CD4-positive, alpha-beta T cell treated with Interleukin-15 for 4 hours (primary cell): Measurements from ENCODE around the gene RAD51C.
A peak's percentile ranks its signal among the peaks of the same experiment; 100 is the strongest.
"Not testable (repeated sequence)": the region's sequence is repeated elsewhere in the genome, so short reads cannot be mapped to it uniquely, and the experiment has no call there.

Experiments
- DNase-seq: peaks from one replicate; pipeline ENCODE4 v3.0.0-alpha.2; 2020; ENCODE audit warnings: low spot score

The RAD51C gene

GRCh38 chr17:58692239-58693055 lies at the start of gene RAD51C:
Gene RAD51C (plus strand): TSS chr17:58692602. CDS start chr17:58692644, 42 bp downstream.
- DNase-seq = peak; percentile 87

GRCh38 chr17:58643147-58643546 lies 49.3 kb upstream of the RAD51C start:
- DNase-seq = no peak

- no peak for DNase-seq
Measured at GRCh38 chr17:58648236-58648635, 44.2 kb upstream of the RAD51C start.

- DNase-seq = peak; percentile 23
Measured at GRCh38 chr17:58657962-58658803, 34.2 kb upstream of the RAD51C start.

GRCh38 chr17:58658804-58659713 lies 33.3 kb upstream of the RAD51C start:
- DNase-seq = peak; percentile 86

- DNase-seq = not testable (repeated sequence)
Measured at GRCh38 chr17:58659714-58660084, 32.7 kb upstream of the RAD51C start.

- no peak for DNase-seq
Measured at GRCh38 chr17:58660621-58661020, 31.8 kb upstream of the RAD51C start.

- DNase-seq = no peak
Measured at GRCh38 chr17:58661499-58661898, 30.9 kb upstream of the RAD51C start.

GRCh38 chr17:58664302-58664701 lies 28.1 kb upstream of the RAD51C start:
- no peak for DNase-seq

- DNase-seq = no peak
Measured at GRCh38 chr17:58665946-58666857, 26.2 kb upstream of the RAD51C start.

- DNase-seq = peak; percentile 17
Measured at GRCh38 chr17:58666858-58667267, 25.5 kb upstream of the RAD51C start.

GRCh38 chr17:58667934-58668597 lies 24.3 kb upstream of the RAD51C start:
- no peak for DNase-seq

- DNase-seq = no peak
Measured at GRCh38 chr17:58668598-58668935, 23.8 kb upstream of the RAD51C start.

GRCh38 chr17:58669853-58670252 lies 22.5 kb upstream of the RAD51C start:
- DNase-seq = no peak

- DNase-seq = no peak
Measured at GRCh38 chr17:58671969-58672368, 20.4 kb upstream of the RAD51C start.

GRCh38 chr17:58677194-58677880 lies 15.1 kb upstream of the RAD51C start:
- DNase-seq = no peak

GRCh38 chr17:58678287-58678686 lies 14.1 kb upstream of the RAD51C start:
- DNase-seq = not testable (repeated sequence)

GRCh38 chr17:58679263-58680037 lies 13.0 kb upstream of the RAD51C start:
- DNase-seq = no peak

- no peak for DNase-seq
Measured at GRCh38 chr17:58680038-58680369, 12.4 kb upstream of the RAD51C start.
